Measurements from ENCODE around the gene ADPRH. TPM values are rescaled to one million over a fixed set of nuclear protein-coding genes. Genes with fewer than 3 reads are reported as not detected.
"Not testable (repeated sequence)": the region's sequence is repeated elsewhere in the genome, so short reads cannot be mapped to it uniquely, and the experiment has no call there.

ADPRH gene
- total RNA-seq, 1 experiment from 2014 or later, result 0.21 TPM

DNA sequence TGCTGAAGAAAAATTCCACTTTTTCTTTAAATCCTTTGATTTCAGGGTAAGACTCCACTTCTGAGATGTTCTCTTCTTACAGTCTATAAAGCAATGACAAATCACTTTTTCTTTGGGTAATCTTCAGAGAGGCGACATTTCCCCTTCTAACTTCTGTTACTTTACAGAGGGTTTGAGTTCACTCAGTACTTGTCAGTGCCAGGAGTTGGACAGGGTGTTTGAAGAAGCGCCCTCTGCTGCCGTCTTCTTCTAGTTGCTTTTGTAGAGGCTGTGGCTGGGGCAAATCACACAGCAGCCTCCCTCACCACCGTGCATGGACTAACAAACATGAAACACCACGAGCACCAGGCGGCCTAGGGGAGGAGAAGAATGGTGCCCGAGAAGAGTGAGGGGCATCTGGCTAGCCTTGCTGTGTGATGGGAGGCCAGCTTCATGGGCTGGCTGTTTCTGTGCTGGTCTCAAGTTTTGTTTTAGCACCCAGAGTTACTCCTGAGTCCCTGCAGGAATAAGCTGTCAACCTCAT is 19.8 kb upstream of the ADPRH start, which contains the start of gene CD80:
CD80 (minus strand) TSS at position 174 of the 523 bp plus-strand sequence. CDS start 1,886 bp downstream, outside the sequence.
- DNase-seq (ENCODE audit: low spot score), result peak; percentile 26

GRCh38 chr3:119560160-119560559 is 19.1 kb upstream of the ADPRH start:
- DNase-seq (ENCODE audit: low spot score), result no peak

DNA sequence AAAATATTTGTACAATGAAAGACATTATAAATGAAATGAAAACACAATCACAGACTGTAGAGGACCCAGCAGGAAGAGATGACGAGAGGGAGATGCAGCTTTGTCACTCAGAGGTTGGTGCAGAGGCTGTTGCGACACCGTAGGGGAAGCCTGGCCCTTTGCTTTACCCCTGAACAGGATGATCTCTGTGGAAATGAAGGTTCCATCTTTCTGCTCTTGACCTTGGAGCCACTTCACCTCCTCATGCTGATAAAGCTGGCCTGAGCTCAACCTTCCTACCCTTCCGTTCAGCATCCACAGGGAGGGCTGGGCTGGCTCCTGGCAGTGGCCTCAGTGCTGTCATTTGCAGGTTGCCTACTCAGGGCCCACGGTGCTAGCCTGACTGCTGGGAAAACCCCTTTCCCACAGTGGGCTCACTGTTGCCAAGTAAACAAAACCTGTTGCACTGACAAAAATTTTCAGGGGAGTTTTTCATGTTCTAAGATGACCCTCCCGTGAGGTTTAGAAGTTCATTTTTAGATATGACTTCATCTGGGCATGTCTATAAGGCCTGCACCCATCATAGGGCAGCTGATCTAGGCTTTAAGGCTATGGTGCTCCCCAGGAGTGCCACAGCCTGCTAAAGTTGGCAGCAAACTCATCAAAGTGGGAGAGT is 16.9 kb upstream of the ADPRH start:
- DNase-seq (ENCODE audit: low spot score), result no peak

DNA sequence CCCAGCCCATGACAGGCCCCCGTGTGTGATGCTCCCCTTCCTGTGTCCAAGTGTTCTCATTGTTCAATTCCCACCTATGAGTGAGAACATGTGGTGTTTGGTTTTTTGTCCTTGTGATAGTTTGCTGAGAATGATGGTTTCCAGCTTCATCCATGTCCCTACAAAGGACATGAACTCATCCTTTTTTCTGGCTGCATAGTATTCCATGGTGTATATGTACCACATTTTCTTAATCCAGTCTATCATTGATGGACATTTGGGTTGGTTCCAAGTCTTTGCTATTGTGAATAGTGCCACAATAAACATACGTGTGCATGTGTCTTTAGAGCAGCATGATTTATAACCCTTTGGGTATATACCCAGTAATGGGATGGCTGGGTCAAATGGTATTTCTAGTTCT is 16.0 kb upstream of the ADPRH start:
- not testable (repeated sequence) for DNase-seq (ENCODE audit: low spot score)

DNA sequence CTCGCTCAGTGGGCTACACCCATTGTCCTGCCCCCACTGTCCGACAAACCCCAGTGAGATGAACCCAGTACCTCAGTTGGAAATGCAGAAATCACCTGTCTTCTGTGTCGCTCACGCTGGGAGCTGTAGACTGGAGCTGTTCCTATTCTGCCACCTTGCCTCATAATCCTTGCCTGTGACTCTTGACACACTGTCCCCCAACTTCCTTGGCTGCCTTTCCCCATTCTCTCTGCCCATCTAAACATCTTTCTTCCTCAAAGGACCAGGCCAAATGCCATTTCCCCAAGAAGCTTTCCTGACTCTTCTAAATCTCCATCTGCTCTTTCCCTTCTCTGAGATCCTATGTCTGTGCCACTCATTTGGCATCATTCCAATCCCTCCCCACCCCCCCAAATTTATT is 10.1 kb upstream of the ADPRH start:
- DNase-seq (ENCODE audit: low spot score), result no peak

DNA sequence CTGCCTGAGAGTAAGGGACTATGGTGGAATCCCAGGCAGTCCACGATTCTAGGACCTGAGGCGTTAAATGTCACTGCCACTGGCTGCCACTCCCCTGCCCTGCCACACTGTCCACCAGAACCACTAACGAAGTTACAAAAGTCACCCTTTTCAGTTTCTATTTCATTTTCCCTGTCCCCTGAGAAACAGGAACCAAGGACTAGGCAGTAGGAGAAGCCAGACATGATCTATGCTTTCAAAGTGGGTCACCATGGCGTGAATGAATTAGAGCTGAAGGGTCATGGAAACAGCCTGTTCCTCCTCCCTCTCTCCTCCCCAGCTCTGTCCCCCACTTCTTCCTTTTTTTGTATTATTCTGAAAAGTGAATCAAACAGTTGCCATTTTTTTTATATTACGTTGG is 9.1 kb upstream of the ADPRH start:
- no peak for DNase-seq (ENCODE audit: low spot score)

- no peak for DNase-seq (ENCODE audit: low spot score)
Observed at GRCh38 chr3:119571230-119571629, 8.1 kb upstream of the ADPRH start.

DNA sequence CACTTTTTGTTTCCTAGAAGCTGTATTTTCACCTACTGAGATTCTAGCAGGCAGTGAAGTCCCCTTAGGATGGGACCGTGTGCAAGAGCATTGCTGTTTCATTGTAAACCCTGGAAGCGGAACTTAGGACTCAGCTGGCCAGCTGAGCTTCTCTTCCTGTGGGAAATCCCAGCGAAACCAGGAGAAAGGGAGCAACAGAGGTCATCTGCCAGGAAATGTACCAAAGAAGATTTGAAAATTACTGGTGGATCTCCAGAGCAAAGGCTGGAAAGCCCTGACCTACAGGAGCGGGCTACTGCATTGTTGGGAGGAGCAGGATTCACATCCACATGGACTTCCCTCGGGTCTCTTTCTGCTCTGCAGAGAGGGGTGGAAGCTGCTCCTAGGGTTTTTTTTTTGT is 7.6 kb upstream of the ADPRH start:
- DNase-seq (ENCODE audit: low spot score), result no peak

GRCh38 chr3:119575507-119575906 is 3.8 kb upstream of the ADPRH start:
- no peak for DNase-seq (ENCODE audit: low spot score)

- no peak for DNase-seq (ENCODE audit: low spot score)
Observed at GRCh38 chr3:119580067-119580760, 922 bp downstream of the ADPRH start.

DNA sequence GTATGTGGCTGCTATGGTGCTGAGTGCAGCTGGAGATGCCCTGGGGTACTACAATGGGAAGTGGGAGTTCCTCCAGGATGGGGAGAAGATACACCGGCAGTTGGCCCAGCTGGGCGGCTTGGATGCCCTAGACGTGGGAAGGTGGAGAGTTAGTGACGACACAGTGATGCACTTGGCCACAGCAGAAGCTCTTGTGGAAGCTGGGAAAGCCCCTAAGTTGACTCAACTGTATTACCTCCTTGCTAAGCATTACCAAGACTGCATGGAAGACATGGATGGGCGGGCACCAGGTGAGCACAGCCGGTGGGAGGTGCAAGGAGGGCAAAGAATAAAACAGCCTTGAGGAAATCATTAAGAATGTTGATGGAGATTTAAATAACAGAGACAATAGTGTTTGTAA is 2.9 kb downstream of the ADPRH start:
- DNase-seq (ENCODE audit: low spot score), result no peak

- no peak for DNase-seq (ENCODE audit: low spot score)
Observed at GRCh38 chr3:119585208-119585607, 5.9 kb downstream of the ADPRH start.

DNA sequence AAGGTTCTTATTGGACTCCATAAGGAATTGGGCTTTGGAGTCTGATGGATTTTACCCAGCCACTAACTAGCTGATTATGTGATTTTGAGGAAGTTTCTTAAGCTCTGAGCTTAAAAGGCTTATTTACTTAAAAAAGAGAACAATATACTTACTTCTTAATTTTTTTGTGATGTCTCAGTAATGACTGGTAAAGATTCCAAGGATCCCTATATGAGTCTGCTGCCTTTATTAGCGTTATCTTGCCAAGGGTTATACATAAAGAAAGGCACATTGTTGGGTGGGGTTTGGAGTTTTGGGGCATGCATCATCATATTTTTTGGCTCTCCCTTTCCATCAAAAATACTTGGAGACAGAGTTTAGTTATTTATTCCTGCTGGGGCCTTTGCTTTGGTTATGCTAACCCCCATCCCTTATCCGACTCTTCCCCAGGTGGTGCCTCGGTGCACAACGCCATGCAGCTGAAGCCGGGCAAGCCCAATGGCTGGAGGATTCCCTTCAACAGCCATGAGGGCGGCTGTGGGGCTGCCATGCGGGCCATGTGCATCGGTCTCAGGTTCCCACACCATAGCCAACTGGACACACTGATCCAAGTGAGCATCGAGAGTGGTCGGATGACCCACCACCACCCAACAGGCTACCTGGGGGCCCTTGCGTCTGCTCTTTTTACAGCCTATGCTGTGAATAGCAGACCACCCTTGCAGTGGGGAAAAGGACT is 6.7 kb downstream of the ADPRH start:
- DNase-seq (ENCODE audit: low spot score), result no peak

- no peak for DNase-seq (ENCODE audit: low spot score)
Observed at GRCh38 chr3:119586733-119587172, 7.5 kb downstream of the ADPRH start.

DNA sequence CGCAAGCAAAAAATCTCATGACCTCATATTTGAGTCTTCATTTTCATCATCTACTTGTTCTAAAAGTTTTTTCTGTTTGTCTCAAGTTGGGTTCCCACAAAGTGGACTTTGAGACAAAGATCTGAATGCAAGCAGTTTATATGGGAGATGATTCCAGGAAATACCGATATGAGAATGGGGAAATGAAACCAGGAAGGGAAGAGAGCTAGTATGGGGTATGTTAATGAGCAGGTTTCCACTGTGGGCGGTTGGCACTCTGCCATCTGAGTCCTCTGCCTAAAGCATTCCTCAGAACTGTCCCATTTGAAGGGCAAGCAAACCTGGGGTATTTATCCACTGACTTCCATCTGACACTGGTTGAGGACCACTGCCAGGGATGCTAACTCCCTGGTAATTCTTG is 8.8 kb downstream of the ADPRH start:
- no peak for DNase-seq (ENCODE audit: low spot score)

GRCh38 chr3:119589102-119589773 is 9.9 kb downstream of the ADPRH start:
- DNase-seq (ENCODE audit: low spot score), result no peak

DNA sequence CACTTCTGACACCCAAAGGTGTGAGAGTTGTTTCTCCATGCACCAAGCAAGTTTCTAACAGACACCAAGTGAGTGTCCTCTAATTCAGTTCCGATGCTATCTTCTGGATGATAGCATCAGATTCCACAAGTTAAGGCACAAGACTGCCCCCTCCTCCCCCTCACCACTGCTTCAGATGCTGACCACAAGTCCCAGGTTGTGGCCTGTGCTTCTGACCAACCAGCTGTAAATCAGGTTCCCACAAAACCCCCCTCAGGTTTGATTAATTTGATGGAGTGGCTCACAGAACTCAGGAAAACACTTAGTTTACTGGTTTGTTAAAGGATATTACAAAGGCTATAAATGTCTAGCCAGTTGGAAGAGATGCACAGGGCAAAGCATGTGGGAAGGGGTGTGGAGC is 11.4 kb downstream of the ADPRH start:
- DNase-seq (ENCODE audit: low spot score), result no peak

GRCh38 chr3:119592861-119593260 is 13.6 kb downstream of the ADPRH start:
- DNase-seq (ENCODE audit: low spot score), result no peak

GRCh38 chr3:119594066-119594465 is 14.8 kb downstream of the ADPRH start:
- no peak for DNase-seq (ENCODE audit: low spot score)

GRCh38 chr3:119594929-119595328 is 15.6 kb downstream of the ADPRH start:
- not testable (repeated sequence) for DNase-seq (ENCODE audit: low spot score)

- no peak for DNase-seq (ENCODE audit: low spot score)
Observed at GRCh38 chr3:119595639-119596334, 16.5 kb downstream of the ADPRH start.

Data from A172 (cell line).